Fibroblast of lung (primary cell): ENCODE results near the gene CPS1. TPM values are rescaled to one million over a fixed set of nuclear protein-coding genes. Genes with fewer than 3 reads are reported as not detected.

ENCODE experiments used
- DNase-seq, 2 donors: peaks; one replicate each; pipeline versions ENCODE4 v3.0.0 to v3.0.0-alpha.2; 2010; ENCODE audit warnings: low read depth in 2 of 2
- H2AFZ ChIP-seq: 2 replicates; pipeline ENCODE4 v1.5.1; 2012; ENCODE audit warnings: low read length, control low read depth, inconsistent platforms
- H3K27ac ChIP-seq: 2 replicates; pipeline ENCODE4 v1.5.1; 2011; ENCODE audit warnings: low read length, control low read depth; ENCODE audit not compliant: insufficient read depth
- H3K27me3 ChIP-seq: 2 replicates; pipeline ENCODE4 v1.5.1; 2011; ENCODE audit warnings: mild to moderate bottlenecking, low read length; ENCODE audit not compliant: control insufficient read depth, insufficient read depth
- H3K36me3 ChIP-seq: 2 replicates; pipeline ENCODE4 v1.5.1; 2011; ENCODE audit warnings: low read length; ENCODE audit not compliant: control insufficient read depth, insufficient read depth
- H3K4me1 ChIP-seq: 2 replicates; pipeline ENCODE4 v1.5.1; 2011; ENCODE audit warnings: low read length; ENCODE audit not compliant: control insufficient read depth, insufficient read depth; ENCODE audit errors: extremely low read depth
- H3K4me2 ChIP-seq: 2 replicates; pipeline ENCODE4 v1.5.1; 2011; ENCODE audit warnings: low read length, control low read depth; ENCODE audit not compliant: insufficient read depth; ENCODE audit errors: extremely low read depth
- H3K4me3 ChIP-seq, 4 experiments: fragments of 200-600 bp in 1 of 4; sonication (generic) in 1 of 4; replicated peaks in 1 of 4; 2 replicates each; pipeline ENCODE4 v1.5.1; 2011 to 2016; ENCODE audit warnings: low read length in 4 of 4, low read depth in 3 of 4, mild to moderate bottlenecking in 3 of 4, control low read depth in 2 of 4, inconsistent platforms in 1 of 4, mixed read lengths in 1 of 4; ENCODE audit not compliant: insufficient read depth in 1 of 4; ENCODE audit errors: control extremely low read depth in 1 of 4
- H3K79me2 ChIP-seq: 2 replicates; pipeline ENCODE4 v1.5.1; 2012; ENCODE audit warnings: mild to moderate bottlenecking, low read length, inconsistent platforms; ENCODE audit not compliant: control insufficient read depth, insufficient read depth
- H3K9ac ChIP-seq: 2 replicates; pipeline ENCODE4 v1.5.1; 2011; ENCODE audit warnings: mild to moderate bottlenecking, low read length, control low read depth; ENCODE audit not compliant: insufficient read depth
- H3K9me3 ChIP-seq: 2 replicates; pipeline ENCODE4 v1.5.1; 2012; ENCODE audit warnings: low read depth, low read length; ENCODE audit not compliant: control insufficient read depth, insufficient read depth
- H4K20me1 ChIP-seq: 2 replicates; pipeline ENCODE4 v1.5.1; 2011; ENCODE audit warnings: low read length; ENCODE audit not compliant: control insufficient read depth, insufficient read depth; ENCODE audit errors: extremely low read depth
- EZH2 ChIP-seq: IDR thresholded peaks from 2 replicates; pipeline ENCODE4 v1.5.1; 2012; ENCODE audit warnings: low read length, control low read depth, mild to moderate bottlenecking; ENCODE audit errors: missing control alignments
- polyA plus RNA-seq, 2 donors: library from polyadenylated mRNA; depleted of rRNA in 1 of 2; stranded (reverse) in 1 of 2; unstranded in 1 of 2; fragments of >200 nt; gene quantifications; 2 replicates each; pipeline ENCODE4 v1.2.1, GENCODE V29; 2011 to 2012; ENCODE audit warnings: missing spikeins in 1 of 2
- total RNA-seq: library from RNA; depleted of rRNA; stranded (reverse); fragments of >200 nt; gene quantifications from 2 replicates; pipeline ENCODE4 v1.2.1, GENCODE V29; 2014
- TF ChIP-seq, protein P1 (sequence below), 2 donors: IDR thresholded peaks in 1 of 2; conservative IDR thresholded peaks in 1 of 2; 1 replicate in 1 of 2; 2 replicates in 1 of 2; pipeline ENCODE4 v1.5.1; 2011 to 2012; ENCODE audit warnings: low read length in 2 of 2, control low read depth in 1 of 2, inconsistent platforms in 1 of 2, low read depth in 1 of 2, mild to moderate bottlenecking in 1 of 2

CPS1 gene
- total and polyA plus RNA-seq, 2 donors (not counting 1 experiment from before 2014, with no cell fraction given): 25.7 to 27.4 TPM

- H3K9me3 ChIP-seq: no peaks in the 10 kb centered on the region
- H3K79me2 ChIP-seq: no peaks in the 10 kb centered on the region
- H3K4me3 ChIP-seq: no peak overlapping the region
- no peak overlapping the region for H2AFZ ChIP-seq
- H3K9ac ChIP-seq: no peak overlapping the region
- H3K27me3 ChIP-seq: no peaks in the 10 kb centered on the region
- H3K36me3 ChIP-seq: no peaks in the 10 kb centered on the region
- H3K4me2 ChIP-seq: no peak overlapping the region
- H3K4me1 ChIP-seq: no peaks in the 10 kb centered on the region
- H3K27ac ChIP-seq: no peak overlapping the region
- TF ChIP-seq, protein P1, sequence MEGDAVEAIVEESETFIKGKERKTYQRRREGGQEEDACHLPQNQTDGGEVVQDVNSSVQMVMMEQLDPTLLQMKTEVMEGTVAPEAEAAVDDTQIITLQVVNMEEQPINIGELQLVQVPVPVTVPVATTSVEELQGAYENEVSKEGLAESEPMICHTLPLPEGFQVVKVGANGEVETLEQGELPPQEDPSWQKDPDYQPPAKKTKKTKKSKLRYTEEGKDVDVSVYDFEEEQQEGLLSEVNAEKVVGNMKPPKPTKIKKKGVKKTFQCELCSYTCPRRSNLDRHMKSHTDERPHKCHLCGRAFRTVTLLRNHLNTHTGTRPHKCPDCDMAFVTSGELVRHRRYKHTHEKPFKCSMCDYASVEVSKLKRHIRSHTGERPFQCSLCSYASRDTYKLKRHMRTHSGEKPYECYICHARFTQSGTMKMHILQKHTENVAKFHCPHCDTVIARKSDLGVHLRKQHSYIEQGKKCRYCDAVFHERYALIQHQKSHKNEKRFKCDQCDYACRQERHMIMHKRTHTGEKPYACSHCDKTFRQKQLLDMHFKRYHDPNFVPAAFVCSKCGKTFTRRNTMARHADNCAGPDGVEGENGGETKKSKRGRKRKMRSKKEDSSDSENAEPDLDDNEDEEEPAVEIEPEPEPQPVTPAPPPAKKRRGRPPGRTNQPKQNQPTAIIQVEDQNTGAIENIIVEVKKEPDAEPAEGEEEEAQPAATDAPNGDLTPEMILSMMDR (conservative IDR thresholded peaks at IDR 0.05 in 1 of 2, IDR thresholded peaks at IDR 0.05 in 1 of 2; ENCODE audit: low read depth in 1 of 2, low read length in 2 of 2): no peak
- no peak for TF ChIP-seq EZH2
- peak in 1 of 2 donors; percentile 20 for DNase-seq
- H4K20me1 ChIP-seq: no peaks in the 10 kb centered on the region
These were observed 36.8 kb upstream of the CPS1 start for GRCh38 chr2:210519594-210519993.

GRCh38 chr2:210522399-210522798 is 34.0 kb upstream of the CPS1 start:
- no peaks in the 10 kb centered on the region for H3K27me3 ChIP-seq
- H3K9ac ChIP-seq: no peak overlapping the region
- no peak overlapping the region for H3K4me3 ChIP-seq
- no peaks in the 10 kb centered on the region for H4K20me1 ChIP-seq
- no peaks in the 10 kb centered on the region for H3K4me1 ChIP-seq
- H3K79me2 ChIP-seq: no peaks in the 10 kb centered on the region
- H3K27ac ChIP-seq: no peak overlapping the region
- DNase-seq: no peak
- no peaks in the 10 kb centered on the region for H3K9me3 ChIP-seq
- no peaks in the 10 kb centered on the region for H3K36me3 ChIP-seq
- H3K4me2 ChIP-seq: no peak overlapping the region
- no peak overlapping the region for H2AFZ ChIP-seq
- TF ChIP-seq, protein P1 (conservative IDR thresholded peaks at IDR 0.05 in 1 of 2, IDR thresholded peaks at IDR 0.05 in 1 of 2; ENCODE audit: low read depth in 1 of 2, low read length in 2 of 2): no peak
- TF ChIP-seq EZH2: no peak

GRCh38 chr2:210523650-210524289 is 32.6 kb upstream of the CPS1 start:
- H3K4me3 ChIP-seq: no peak overlapping the region
- no peak overlapping the region for H3K9ac ChIP-seq
- DNase-seq: no peak
- no peak overlapping the region for H2AFZ ChIP-seq
- H3K27ac ChIP-seq: no peak overlapping the region
- no peaks in the 10 kb centered on the region for H3K27me3 ChIP-seq
- no peaks in the 10 kb centered on the region for H3K36me3 ChIP-seq
- TF ChIP-seq EZH2: no peak
- TF ChIP-seq, protein P1 (conservative IDR thresholded peaks at IDR 0.05 in 1 of 2, IDR thresholded peaks at IDR 0.05 in 1 of 2; ENCODE audit: low read depth in 1 of 2, low read length in 2 of 2): no peak
- no peaks in the 10 kb centered on the region for H3K4me1 ChIP-seq
- H3K4me2 ChIP-seq: no peak overlapping the region
- H4K20me1 ChIP-seq: no peaks in the 10 kb centered on the region
- no peaks in the 10 kb centered on the region for H3K9me3 ChIP-seq
- no peaks in the 10 kb centered on the region for H3K79me2 ChIP-seq
